ENCODE measurements around the gene HNRNPM.

GRCh38 chr19:8459520-8460270, 14.9 kb downstream of the HNRNPM start:
- TF ChIP-seq CTCF (IDR thresholded peaks at IDR 0.05 in 2 of 3, conservative IDR thresholded peaks at IDR 0.05 in 1 of 3; ENCODE audit: borderline replicate concordance in 1 of 3, insufficient read depth in 1 of 3, low read depth in 2 of 3, low read length in 2 of 3), result no peak
- no peak for TF ChIP-seq POLR2A (IDR thresholded peaks at IDR 0.05; ENCODE audit: borderline replicate concordance, extremely low read depth, insufficient read depth, insufficient read length)
- no peak for TF ChIP-seq MAX (IDR thresholded peaks at IDR 0.05)
- no peak for TF ChIP-seq POLR2AphosphoS5 (IDR thresholded peaks at IDR 0.05; ENCODE audit: low read depth, low read length)
- no peak for TF ChIP-seq EZH2 (IDR thresholded peaks at IDR 0.05)
- no peak for TF ChIP-seq SP1 (IDR thresholded peaks at IDR 0.05; ENCODE audit: low read depth)
- TF ChIP-seq REST (IDR thresholded peaks at IDR 0.05; ENCODE audit: low read depth), result no peak
- TF ChIP-seq SIN3A (IDR thresholded peaks at IDR 0.05; ENCODE audit: low read depth), result no peak

All from HCT116 (cell line).